H9 (cell line): ENCODE results near the gene ZNF385B. TPM values are rescaled to one million over a fixed set of nuclear protein-coding genes. Genes with fewer than 3 reads are reported as not detected.

ENCODE experiments used
- DNase-seq: peaks from one replicate; pipeline ENCODE4 v3.0.0-alpha.2; 2017
- H2AFZ ChIP-seq: one replicate; pipeline ENCODE4 v1.6.1; 2013; ENCODE audit warnings: mild to moderate bottlenecking, low read length, control low read depth, moderate library complexity
- H2AK5ac ChIP-seq: 2 replicates; pipeline ENCODE4 v1.6.1; 2013; ENCODE audit warnings: low read length, control low read depth, mixed read lengths; ENCODE audit not compliant: insufficient read length
- H2BK120ac ChIP-seq: one replicate; pipeline ENCODE4 v1.6.1; 2013; ENCODE audit warnings: low read depth, mild to moderate bottlenecking, low read length, control low read depth, inconsistent platforms; ENCODE audit not compliant: poor library complexity, severe bottlenecking
- H2BK12ac ChIP-seq: 2 replicates; pipeline ENCODE4 v1.6.1; 2013; ENCODE audit warnings: low read length, control low read depth, mixed read lengths, low read depth; ENCODE audit not compliant: insufficient read length
- H2BK15ac ChIP-seq: 2 replicates; pipeline ENCODE4 v1.6.1; 2013; ENCODE audit warnings: low read depth, low read length, control low read depth
- H2BK20ac ChIP-seq: one replicate; pipeline ENCODE4 v1.6.1; 2013; ENCODE audit warnings: low read depth, mild to moderate bottlenecking, low read length, control low read depth, inconsistent platforms; ENCODE audit not compliant: poor library complexity, severe bottlenecking
- H2BK5ac ChIP-seq: 2 replicates; pipeline ENCODE4 v1.6.1; 2013; ENCODE audit warnings: low read length, control low read depth, mixed read lengths; ENCODE audit not compliant: insufficient read length
- H3K14ac ChIP-seq: 2 replicates; pipeline ENCODE4 v1.6.1; 2013; ENCODE audit warnings: low read length, control low read depth; ENCODE audit not compliant: insufficient read depth
- H3K18ac ChIP-seq: 2 replicates; pipeline ENCODE4 v1.6.1; 2013; ENCODE audit warnings: low read depth, mild to moderate bottlenecking, mixed read lengths, low read length, control low read depth; ENCODE audit not compliant: insufficient read length
- H3K23ac ChIP-seq: 2 replicates; pipeline ENCODE4 v1.6.1; 2013; ENCODE audit warnings: low read length, control low read depth, mixed read lengths, low read depth; ENCODE audit not compliant: insufficient read length
- H3K23me2 ChIP-seq: 2 replicates; pipeline ENCODE4 v1.6.1; 2013; ENCODE audit warnings: low read depth, mild to moderate bottlenecking, mixed read lengths, low read length, control low read depth; ENCODE audit not compliant: insufficient read length, poor library complexity, severe bottlenecking
- H3K27ac ChIP-seq: 2 replicates; pipeline ENCODE4 v1.5.1; 2013; ENCODE audit warnings: low read length, control low read depth, mixed read lengths, low read depth; ENCODE audit not compliant: insufficient read length
- H3K27me3 ChIP-seq: 2 replicates; pipeline ENCODE4 v1.6.1; 2013; ENCODE audit warnings: low read length, control low read depth, inconsistent platforms; ENCODE audit not compliant: insufficient read depth
- H3K4ac ChIP-seq: 2 replicates; pipeline ENCODE4 v1.6.1; 2013; ENCODE audit warnings: low read depth, mild to moderate bottlenecking, control low read depth, inconsistent platforms, low read length, moderate library complexity
- H3K4me1 ChIP-seq: 2 replicates; pipeline ENCODE4 v1.6.1; 2013; ENCODE audit warnings: low read length, control low read depth, inconsistent platforms; ENCODE audit not compliant: insufficient read depth
- H3K4me2 ChIP-seq: 2 replicates; pipeline ENCODE4 v1.6.1; 2013; ENCODE audit warnings: low read length, control low read depth, mixed read lengths; ENCODE audit not compliant: insufficient read length, insufficient read depth
- H3K56ac ChIP-seq: 2 replicates; pipeline ENCODE4 v1.6.1; 2013; ENCODE audit warnings: low read depth, mild to moderate bottlenecking, mixed read lengths, low read length, control low read depth; ENCODE audit not compliant: insufficient read length
- H3K79me1 ChIP-seq: 2 replicates; pipeline ENCODE4 v1.6.1; 2013; ENCODE audit warnings: low read depth, mild to moderate bottlenecking, moderate library complexity, low read length, control low read depth, inconsistent platforms; ENCODE audit not compliant: insufficient read depth, poor library complexity, severe bottlenecking
- H3K79me2 ChIP-seq: 2 replicates; pipeline ENCODE4 v1.6.1; 2013; ENCODE audit warnings: low read length, control low read depth, inconsistent platforms; ENCODE audit not compliant: insufficient read depth
- H3K9ac ChIP-seq: 2 replicates; pipeline ENCODE4 v1.6.1; 2013; ENCODE audit warnings: low read length, control low read depth, mixed read lengths; ENCODE audit not compliant: insufficient read length; ENCODE audit errors: extremely low read depth
- H3K9me3 ChIP-seq: one replicate; pipeline ENCODE4 v1.6.1; 2013; ENCODE audit warnings: low read depth, low read length, inconsistent platforms; ENCODE audit not compliant: control insufficient read depth
- H3T11ph ChIP-seq: one replicate; pipeline ENCODE4 v1.6.1; 2013; ENCODE audit warnings: mild to moderate bottlenecking, low read length, control low read depth, inconsistent platforms
- H4K20me1 ChIP-seq: one replicate; pipeline ENCODE4 v1.6.1; 2013; ENCODE audit not compliant: control insufficient read depth, insufficient read length, insufficient read depth
- H4K5ac ChIP-seq: 2 replicates; pipeline ENCODE4 v1.6.1; 2013; ENCODE audit warnings: low read depth, mild to moderate bottlenecking, mixed read lengths, low read length, control low read depth; ENCODE audit not compliant: insufficient read length
- H4K8ac ChIP-seq: replicated peaks from 2 replicates; pipeline ENCODE4 v1.6.1; 2013; ENCODE audit warnings: low read length, control low read depth, mixed read lengths, low read depth; ENCODE audit not compliant: insufficient read length
- H4K91ac ChIP-seq: 2 replicates; pipeline ENCODE4 v1.6.1; 2013; ENCODE audit warnings: low read depth, mild to moderate bottlenecking, moderate library complexity, mixed read lengths, low read length, control low read depth; ENCODE audit not compliant: insufficient read length
- H3K27ac Mint-ChIP-seq, 3 experiments: 2 replicates in 2 of 3; 3 replicates in 1 of 3; pipeline ENCODE4 v1.8.0; 2020 to 2021; ENCODE audit warnings: mixed read lengths in 3 of 3, mild to moderate bottlenecking in 1 of 3, moderate library complexity in 1 of 3
- H3K27me3 Mint-ChIP-seq: 2 replicates; pipeline ENCODE4 v1.8.0; 2021; ENCODE audit warnings: low read depth, mild to moderate bottlenecking, moderate library complexity, mixed read lengths
- H3K36me3 Mint-ChIP-seq, 3 experiments: 2 replicates in 2 of 3; 3 replicates in 1 of 3; pipeline ENCODE4 v1.8.0; 2020 to 2021; ENCODE audit warnings: low read depth in 3 of 3, mixed read lengths in 3 of 3; ENCODE audit not compliant: insufficient read depth in 1 of 3
- H3K4me1 Mint-ChIP-seq, 2 experiments: 2 replicates each; pipeline ENCODE4 v1.8.0; 2020; ENCODE audit warnings: mixed read lengths in 2 of 2
- H3K4me3 Mint-ChIP-seq, 2 experiments: 2 replicates in 1 of 2; 3 replicates in 1 of 2; pipeline ENCODE4 v1.8.0; 2020 to 2021; ENCODE audit warnings: mild to moderate bottlenecking in 2 of 2, mixed read lengths in 2 of 2, moderate library complexity in 1 of 2
- H3K9me3 Mint-ChIP-seq, 2 experiments: 2 replicates in 1 of 2; 3 replicates in 1 of 2; pipeline ENCODE4 v1.8.0; 2020; ENCODE audit warnings: mild to moderate bottlenecking in 2 of 2, mixed read lengths in 2 of 2, moderate library complexity in 1 of 2
- CTCF ChIP-seq: fragments of 200-600 bp; sonication (generic); conservative IDR thresholded peaks from 3 replicates; pipeline ENCODE4 v1.8.0; 2021; ENCODE audit warnings: antibody characterized with exemption, mild to moderate bottlenecking
- WGBS: extraction: QIAGEN DNeasy Blood & Tissue Kit; methylation state at CpG from one replicate; pipeline ENCODE4 v1.1.7; 2013; ENCODE audit warnings: missing lambda C conversion rate, low lambda C conversion rate, mixed read lengths; ENCODE audit not compliant: insufficient read length; ENCODE audit errors: extremely low coverage; 5-methylcytosine and 5-hydroxymethylcytosine counted together
- total RNA-seq: library from RNA; stranded (reverse); gene quantifications from 2 replicates; pipeline ENCODE4 v1.2.1, GENCODE V29; 2021

Gene ZNF385B
- total RNA-seq, 1 experiment from 2014 or later = 2.1 TPM

- Mint-ChIP-seq H3K27ac (peak overlapping the region in 1 of 3 experiments; percentile 83; a peak in 1 of 7 replicates), H3K4me1 (peaks cover 4 to 8% of the 10 kb centered on the region in 2 experiments), H3K4me3 (no peak overlapping the region), H3K36me3 (no peaks in the 10 kb centered on the region), H3K27me3 (no peaks in the 10 kb centered on the region), H3K9me3 (no peaks in the 10 kb centered on the region; a peak in 1 of 5 replicates)
- H3K23ac ChIP-seq = no peak overlapping the region
- H3K56ac ChIP-seq = no peak overlapping the region
- no peak overlapping the region for H2AK5ac ChIP-seq
- no peak overlapping the region for H4K5ac ChIP-seq
- H3K18ac ChIP-seq = no peak overlapping the region
- H4K8ac ChIP-seq = no peak overlapping the region
- no peak overlapping the region for H3K9ac ChIP-seq
- H3K27me3 ChIP-seq = no peaks in the 10 kb centered on the region
- no peak for TF ChIP-seq CTCF
- no peak overlapping the region for H2BK15ac ChIP-seq
- H3K27ac ChIP-seq = no peak overlapping the region
- WGBS = no CpG with 5 or more reads among the region's 4 CpGs
- H3K79me1 ChIP-seq = no peaks in the 10 kb centered on the region
- no peaks in the 10 kb centered on the region for H3K4me1 ChIP-seq
- no peak overlapping the region for H2BK20ac ChIP-seq
- no peak for DNase-seq
- H4K20me1 ChIP-seq = no peaks in the 10 kb centered on the region
- no peak overlapping the region for H4K91ac ChIP-seq
- H3K14ac ChIP-seq = no peak overlapping the region
- H3K4me2 ChIP-seq = no peak overlapping the region
- H3K23me2 ChIP-seq = no peaks in the 10 kb centered on the region
- H2BK5ac ChIP-seq = no peak overlapping the region
- no peaks in the 10 kb centered on the region for H3K79me2 ChIP-seq
- no peak overlapping the region for H3K4ac ChIP-seq
- H2BK12ac ChIP-seq = no peak overlapping the region
- no peak overlapping the region for H2BK120ac ChIP-seq
- no peak overlapping the region for H3T11ph ChIP-seq
- no peaks in the 10 kb centered on the region for H3K9me3 ChIP-seq
- no peak overlapping the region for H2AFZ ChIP-seq
Observed at GRCh38 chr2:179571721-179572120, 289.7 kb downstream of the ZNF385B start.
